Hindlimb muscle (tissue), 1 donor: ENCODE data around the gene HECW1. TPM values are rescaled to one million over a fixed set of nuclear protein-coding genes. Genes with fewer than 3 reads are reported as not detected.

Experiments used
- DNase-seq: peaks from one replicate; pipeline ENCODE4 v3.0.0-alpha.2; 2013
- polyA plus RNA-seq: library from polyadenylated mRNA; unstranded; fragments of 120-200 nt; gene quantifications from one replicate; pipeline ENCODE4 v1.2.1, GENCODE V29; 2013; ENCODE audit not compliant: insufficient read length

The HECW1 gene
- polyA plus RNA-seq, 1 donor = 0.14 TPM

DNA sequence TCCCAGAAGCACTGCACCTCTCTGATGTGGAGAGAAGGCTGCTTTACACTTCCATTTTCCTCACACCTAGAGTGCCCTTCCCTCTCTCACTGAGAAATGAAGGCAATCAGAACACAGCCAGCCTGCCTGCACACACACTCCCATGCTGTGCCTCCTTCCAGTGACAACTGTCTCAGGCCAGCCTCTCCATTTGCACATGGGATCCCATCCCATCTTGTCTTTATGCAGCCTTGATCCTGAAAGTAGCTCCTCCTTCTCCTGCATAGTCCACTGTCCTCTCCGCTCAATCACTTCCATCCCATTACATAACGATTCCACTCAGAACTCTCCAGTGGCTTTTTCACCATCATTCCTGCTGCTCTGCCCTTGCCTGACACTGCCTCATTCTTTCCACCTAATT lies 266.8 kb downstream of the HECW1 start:
- no peak for DNase-seq

DNA sequence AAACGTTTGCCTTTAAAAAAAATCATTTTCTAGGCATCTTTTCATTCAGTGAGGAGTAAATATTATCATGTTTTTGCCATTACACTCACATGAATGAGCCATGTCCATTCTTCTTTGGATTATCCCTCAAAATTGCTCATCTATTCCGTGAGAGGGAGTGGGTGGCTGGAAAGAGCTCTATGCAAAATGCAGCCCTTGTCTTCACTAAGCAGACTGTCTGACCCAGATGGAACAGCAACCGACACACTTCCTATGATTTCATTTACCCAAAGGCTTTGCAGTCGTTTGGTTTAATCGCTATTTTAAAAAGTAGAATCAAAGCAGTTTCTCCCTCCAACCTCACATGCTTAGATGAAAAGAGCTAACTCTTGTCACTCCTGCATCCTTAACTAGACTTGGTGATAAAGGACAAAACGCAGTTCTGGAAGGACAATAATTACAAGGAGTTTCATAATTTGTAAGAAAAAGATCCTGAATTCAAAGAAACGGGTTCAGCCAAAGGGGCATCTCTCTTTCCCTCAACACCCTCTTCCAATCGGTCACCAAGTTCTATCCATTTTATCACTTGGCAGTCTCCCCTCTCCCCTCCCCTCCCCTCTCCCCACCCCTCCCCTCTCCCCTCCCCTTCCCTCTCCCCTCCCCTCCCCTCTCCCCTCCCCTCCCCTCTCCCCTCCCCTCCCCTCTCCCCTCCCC lies 272.3 kb downstream of the HECW1 start:
- DNase-seq = peak; percentile 31

DNA sequence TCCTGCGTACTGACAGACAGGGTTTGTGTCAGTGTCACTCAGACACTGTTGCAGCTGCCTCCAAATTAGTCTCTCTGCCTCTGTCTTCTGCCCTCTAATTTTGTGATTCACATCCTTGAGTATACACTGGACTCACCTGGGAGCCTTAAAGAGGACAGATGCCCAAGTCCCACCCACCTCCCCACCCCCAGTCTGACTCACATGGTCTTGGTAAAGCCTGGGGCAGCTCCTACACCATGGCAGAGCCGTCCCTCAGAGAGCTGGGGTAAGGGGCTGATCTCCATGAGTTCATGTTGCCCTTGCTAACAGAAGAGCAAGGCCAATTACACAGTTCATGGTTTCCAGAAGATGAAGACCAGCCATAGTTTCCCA lies 272.8 kb downstream of the HECW1 start:
- no peak for DNase-seq

DNA sequence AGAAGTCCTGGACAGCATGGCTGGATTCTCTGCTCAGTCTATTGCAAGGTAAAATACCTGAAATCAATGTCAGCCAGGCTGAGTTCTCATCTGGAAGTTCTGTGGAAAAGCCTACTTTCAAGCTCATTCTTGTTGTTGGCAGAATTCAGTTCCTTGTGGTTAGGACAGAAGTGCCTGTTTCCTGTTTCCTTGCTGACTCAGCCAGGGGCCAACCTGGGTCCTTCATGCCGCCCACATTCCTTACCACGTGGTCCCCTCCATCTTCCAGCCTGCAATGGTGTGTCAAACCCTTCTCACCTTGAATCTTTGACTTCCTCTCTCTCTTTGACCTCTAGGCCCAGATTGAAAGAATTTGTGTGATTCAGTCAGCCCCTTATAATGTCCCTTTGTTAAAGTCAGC lies 273.4 kb downstream of the HECW1 start:
- DNase-seq = no peak

DNA sequence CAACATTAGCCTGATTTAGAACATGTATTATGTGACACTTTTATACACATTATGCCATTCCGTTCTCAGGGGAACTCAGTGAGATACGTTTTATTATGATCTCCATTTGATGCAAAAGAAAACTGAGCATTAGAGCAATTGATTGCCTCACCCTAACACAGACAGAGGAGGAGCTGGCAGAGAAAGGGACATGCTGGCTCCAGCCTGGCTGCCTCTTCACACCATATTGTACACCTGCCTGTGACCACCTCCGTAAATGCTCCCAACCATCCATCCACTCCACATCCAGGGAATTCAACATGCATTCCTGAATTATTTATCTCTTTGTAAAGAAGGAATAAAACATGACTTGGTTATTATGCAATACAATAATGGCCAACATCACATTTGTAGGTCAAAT lies 275.5 kb downstream of the HECW1 start:
- no peak for DNase-seq

DNA sequence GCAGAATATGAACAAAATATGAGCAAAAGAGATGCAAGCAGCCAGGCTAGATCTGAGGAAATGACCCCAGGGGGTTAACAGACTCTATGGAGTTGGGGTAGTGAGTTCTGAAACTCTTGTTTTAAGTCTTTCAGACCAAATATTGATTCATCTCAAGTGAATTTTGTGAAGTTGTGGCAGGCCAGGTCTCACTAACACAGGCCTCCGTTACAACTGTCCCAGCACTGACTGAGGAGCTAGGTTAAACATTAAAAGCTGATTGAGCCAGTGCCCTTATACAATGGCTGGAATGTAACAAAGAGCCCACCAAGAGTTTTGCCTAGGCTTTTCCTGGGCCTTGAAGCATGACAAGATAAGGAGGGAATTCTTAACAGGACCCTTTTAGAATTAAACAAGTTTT lies 278.1 kb downstream of the HECW1 start:
- DNase-seq = no peak

DNA sequence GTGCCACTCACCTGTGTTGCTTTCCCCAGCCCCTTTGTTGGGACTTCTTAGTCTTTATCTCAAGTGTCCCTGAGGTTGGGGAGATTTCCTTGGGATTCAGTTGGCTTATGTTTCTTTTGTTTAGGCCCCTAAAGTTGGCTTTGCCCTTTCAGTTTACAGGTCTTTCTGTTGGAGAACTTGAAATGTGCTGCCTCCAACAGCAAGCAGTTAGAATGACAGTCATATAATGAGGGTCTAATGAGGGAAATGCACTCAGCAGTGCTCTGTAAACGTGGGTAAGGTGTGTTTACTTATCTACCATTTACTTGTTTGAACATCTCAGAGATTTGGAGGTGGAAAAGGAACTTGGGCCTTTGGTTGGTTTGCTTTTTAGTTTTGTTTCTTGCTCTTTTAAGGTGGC lies 279.1 kb downstream of the HECW1 start:
- no peak for DNase-seq

DNA sequence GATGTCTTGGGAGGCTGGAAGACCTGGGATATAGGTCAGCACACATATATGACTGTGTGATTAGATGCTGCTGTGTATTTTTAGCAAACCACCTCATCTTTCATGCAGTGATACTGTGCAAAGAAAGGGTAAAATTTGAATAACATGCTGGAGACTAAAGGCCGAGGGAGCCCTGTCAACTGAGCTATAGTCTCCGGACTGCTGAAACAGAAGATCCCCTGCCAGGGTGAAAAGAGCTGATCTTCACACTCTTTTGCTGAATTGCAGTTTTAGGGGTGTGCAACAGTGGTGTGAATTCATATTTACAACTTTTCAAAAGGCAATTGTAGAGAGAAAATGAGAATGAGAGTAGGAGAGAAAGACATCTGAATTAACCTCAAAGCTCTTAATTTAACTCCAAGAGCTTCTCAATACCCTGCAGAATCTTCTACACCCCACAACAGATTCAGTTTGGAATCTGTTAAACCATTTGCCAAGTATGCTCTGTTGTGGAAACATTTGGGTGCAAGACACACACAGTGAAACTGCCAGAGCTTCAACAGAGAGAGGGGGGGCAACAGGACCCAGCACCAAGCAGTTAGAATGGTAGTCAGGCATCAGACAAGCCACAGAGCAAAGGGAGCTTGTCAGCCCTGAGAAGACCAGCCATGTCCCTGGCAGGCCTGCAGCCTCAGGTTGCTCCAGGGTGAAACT lies 280.3 kb downstream of the HECW1 start:
- DNase-seq = no peak

DNA sequence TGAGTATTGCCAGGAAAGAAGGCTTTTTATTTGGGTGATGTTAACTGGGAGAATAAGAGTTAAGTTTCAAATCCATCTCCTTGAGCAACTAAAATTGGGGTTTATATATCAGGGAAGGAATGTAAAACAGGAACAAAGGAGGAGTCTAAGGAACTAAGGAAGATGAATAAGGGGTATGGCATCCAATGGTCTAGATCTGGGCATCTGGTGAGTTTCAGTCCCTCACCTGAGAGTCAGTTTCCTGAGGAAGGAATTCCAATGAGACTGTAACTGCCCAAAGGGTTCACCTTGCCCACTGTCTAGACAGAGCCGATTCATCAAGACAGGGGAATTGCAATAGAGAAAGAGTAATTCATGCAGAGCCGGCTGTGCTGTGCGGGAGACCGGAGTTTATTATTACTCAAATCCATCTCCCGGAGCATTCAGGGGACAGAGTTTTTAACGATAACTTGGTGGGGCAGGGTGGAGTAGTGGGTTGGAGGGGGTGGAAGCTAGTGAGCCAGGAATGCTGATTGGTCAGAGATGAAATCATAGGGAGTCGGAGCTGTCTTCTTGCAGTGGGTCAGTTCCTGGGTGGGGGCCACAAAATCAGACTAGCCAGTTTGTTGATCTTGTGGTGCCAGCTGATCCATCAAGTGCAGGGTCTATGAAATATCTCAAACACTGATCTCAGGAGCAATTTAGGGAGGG lies 282.1 kb downstream of the HECW1 start:
- DNase-seq = no peak

DNA sequence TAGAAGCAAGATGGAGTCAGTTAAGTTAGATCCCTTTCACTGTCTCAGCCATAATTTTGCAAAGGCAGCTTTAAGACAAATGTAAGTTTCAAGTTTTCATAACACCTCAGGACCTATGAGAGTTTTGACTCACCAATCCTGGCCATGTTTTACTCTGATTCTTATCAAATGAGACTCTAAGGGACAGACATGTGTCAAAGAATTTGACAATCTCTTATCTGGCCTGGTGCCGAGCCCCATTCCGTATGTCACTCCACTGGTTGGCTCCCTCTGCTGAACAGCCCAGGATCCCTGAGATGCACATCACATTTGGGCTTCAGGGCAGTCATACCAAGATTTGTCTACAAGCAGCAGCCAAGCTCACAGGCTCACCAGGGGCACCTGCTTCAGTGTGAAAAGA lies 282.9 kb downstream of the HECW1 start:
- DNase-seq = no peak

DNA sequence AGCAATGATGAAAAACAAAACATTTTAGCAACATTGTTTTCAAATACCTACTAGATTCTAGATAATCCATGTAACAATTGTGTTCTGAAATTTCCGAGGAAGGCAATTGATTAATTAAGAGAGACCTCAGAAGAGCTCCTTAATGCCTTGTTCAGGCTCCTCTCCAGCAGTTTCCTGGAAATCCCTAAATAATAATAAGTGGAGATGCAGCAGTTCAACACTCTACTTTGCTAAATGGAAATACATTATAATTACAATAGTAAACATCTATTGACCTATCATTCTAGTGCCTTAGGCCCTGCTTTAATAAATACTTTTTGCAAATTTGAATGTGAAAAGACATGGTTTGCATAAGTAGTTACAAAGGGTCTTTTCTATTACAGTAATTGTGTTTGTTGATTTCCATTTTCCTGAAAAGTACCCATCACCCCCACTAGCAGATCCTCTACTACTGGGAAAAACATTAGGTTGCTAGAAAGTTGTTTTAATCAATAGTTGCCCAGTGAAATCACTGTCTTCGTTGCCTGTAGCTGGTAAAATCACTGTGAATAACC lies 283.8 kb downstream of the HECW1 start:
- DNase-seq = no peak

DNA sequence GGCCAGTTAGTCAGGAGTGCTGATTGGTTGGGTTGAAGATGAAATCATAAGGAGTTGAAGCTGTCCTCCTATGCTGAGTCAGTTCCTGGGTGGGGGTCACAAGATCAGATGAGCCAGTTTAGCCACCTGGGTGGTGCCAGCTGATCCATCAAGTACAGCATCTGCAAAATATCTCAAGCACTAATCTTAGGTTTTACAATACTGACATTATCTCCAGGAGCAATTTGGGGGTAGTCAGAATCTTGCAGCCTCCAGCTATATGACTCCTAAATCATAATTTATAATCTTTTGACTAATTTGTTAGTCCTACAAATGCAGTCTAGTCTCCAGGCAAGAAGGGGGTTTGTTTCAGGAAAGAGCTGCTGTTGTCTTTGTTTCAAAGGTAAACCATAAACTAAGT lies 286.4 kb downstream of the HECW1 start:
- no peak for DNase-seq

DNA sequence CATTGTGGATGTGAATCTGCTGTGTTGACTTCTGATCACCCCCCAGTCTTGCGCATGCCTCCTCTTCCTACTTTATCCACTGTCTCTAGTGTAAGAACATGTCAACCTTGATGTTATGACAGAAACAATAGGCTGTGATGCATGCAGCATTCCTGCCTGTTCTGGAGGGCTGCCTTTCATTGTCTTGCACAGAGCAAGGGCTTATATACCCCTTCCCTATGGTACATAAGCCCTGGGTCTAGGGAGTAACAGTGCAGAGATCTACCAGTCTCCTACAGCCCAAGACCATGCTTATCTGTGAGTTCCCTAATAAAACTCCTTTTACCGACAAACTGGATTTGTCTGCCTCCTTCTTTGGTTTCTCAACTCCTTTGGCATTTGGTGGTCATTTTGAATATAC lies 293.5 kb downstream of the HECW1 start:
- DNase-seq = no peak

DNA sequence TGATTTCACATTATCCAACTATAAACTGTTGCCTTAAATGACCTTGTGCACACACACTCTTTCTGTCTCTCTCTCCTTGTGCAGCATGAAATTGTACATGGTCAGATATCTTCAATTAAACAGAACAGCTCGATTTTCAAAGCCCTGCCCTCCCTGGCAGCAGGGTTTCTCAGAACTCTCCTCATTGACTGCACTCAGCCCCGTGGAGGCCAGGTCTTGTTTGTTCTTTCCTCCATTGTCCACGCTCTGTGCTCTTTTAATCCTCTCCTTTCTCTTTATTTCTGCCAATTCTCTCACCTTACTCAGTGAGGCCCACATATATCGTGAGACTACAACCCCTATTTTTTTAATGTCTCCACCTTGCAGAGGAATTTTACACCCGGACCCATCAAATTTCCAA lies 294.5 kb downstream of the HECW1 start:
- DNase-seq = no peak

DNA sequence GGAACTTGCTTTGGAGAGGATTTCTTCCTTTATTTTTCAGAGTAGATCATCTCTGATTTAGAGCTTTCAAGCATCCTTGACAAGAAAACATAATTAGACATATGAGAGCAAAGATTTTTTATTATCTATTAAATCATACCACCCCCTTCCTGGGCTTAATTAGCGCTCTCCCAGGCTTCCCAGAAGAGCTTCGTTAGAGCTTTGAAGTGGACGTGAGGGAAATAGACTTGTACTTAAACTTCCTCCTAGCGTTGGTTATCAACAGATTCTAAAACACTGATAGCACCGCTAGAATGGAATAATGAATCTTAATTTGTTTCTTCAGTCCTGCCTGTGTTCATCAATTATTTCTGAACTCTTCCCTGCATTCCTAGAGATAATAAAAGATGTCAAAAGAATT lies 296.5 kb downstream of the HECW1 start:
- no peak for DNase-seq

DNA sequence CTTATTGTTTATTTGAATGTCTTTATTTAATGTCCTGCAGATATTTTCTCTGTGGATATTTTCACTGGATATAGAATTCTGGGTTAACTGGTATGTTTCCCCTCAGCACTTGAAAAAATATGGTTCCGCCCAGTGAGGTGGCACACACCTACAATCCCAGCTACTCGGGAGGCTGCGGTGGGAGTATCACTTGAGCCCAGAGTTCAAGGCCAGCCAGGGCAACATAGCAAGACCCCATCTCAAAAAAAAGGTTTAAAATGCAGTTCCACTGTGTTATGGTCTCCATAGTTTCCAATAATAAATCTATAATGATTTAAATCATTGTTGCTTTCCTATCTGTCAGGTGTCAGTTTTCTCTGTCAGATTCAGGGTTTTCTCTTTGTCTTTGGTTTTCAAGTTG lies 305.0 kb downstream of the HECW1 start:
- DNase-seq = no peak

DNA sequence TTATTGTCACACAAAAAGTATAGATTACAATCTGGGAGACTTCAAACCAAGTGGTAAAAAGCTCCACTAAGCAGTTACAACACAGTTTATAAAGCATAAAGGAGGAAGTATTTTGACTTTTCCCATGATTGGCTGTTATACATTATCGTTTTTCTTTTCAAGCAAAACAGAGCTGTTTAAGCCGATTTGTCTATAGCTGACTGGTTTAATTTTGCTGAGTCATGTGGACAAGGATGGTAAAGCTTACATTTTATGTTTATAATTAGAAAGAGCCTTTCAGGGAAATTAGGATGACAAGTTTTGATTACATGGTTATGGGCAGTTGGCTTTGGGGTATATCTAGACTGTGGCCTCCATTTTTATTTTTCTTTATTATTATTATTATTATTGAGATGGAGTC lies 318.0 kb downstream of the HECW1 start:
- no peak for DNase-seq

DNA sequence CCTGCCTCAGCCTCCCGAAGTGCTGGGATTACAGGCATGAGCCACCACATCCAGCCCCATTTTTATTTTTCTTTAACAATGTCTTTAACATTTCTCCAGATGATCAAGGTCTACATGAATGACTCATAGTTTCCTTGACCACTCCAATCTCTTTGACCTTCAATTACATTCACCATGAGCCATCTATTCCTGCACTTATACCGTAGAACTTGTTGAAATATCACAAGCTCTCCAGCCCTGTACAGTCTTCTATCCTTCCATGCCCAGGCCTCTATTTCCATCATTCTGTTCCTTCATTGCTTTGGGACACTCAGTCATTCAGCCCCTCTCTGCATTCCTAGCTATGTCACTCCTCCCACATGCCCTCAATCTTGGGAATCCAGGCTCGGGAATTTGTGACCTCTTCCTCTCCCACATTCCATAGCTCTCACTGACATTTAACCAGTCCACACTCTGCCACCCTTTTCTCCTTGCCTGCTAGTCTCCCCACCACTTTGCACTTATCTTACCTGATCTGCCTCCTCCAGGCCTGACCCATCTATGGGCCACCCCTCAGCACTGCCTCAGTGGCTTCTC lies 318.7 kb downstream of the HECW1 start:
- DNase-seq = no peak

DNA sequence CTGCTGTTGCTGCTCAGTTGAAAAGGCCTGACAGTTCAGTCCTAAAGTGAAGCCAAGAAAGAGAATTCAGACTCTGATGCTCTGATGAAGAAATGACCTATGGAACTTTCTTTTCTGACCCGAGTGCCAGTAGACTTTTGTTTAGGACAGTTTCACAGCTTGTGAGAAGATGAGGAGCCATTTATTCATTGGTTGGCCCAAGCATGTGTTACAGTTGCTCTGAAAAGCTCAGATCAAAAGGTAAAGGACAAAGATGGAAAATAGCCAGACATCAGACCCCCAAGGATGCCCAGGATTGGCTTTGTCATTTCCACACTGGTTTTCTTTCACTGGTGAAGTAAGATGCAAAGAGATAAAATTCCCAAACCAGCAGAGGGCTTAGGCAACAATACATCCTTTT lies 321.2 kb downstream of the HECW1 start:
- no peak for DNase-seq

DNA sequence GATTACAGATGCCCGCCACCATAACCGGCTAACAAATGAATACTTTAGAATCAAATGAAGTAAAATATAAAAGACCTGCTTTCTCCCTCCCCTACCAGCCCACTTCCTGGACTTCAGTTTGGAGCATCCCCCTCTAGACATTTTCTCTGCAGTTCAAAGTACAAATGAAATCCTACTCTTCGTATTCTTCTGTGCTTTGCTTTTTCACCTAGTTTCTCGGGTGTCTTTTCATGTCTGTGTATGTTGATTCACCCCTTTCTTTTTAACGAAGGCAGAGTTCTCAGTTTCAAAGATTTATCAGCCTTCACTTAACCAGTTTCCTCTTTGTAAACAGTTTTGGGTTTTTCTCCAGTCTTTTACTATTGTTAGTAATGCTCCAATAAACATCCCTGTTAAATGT lies 324.6 kb downstream of the HECW1 start:
- DNase-seq = no peak

DNA sequence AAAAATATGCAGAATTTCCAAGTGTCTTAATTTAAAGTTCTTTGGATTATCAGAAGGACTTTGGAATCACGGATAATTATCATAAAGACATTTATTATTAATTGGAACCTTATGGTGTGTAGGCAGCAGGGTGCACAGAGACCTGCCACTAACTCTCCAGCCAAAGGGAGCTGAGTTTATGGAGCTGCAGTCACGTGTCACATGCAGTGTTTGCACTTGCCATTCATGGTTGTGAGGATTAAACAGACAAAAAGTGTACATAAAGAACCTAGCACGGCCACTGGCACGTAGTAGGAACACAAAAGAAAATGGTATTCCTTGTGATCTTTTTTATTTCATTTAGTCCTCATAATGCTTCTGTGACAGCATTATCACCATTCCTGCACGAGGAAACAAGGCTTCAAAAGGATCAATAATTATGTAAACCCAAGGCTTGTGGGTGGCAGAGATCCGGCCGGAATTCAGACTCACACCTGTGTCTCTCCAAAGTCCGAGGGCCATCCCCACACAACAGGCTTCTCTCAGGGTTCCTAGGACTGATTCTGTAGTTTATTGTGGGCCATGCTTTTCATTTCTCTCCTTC lies 326.5 kb downstream of the HECW1 start:
- no peak for DNase-seq

DNA sequence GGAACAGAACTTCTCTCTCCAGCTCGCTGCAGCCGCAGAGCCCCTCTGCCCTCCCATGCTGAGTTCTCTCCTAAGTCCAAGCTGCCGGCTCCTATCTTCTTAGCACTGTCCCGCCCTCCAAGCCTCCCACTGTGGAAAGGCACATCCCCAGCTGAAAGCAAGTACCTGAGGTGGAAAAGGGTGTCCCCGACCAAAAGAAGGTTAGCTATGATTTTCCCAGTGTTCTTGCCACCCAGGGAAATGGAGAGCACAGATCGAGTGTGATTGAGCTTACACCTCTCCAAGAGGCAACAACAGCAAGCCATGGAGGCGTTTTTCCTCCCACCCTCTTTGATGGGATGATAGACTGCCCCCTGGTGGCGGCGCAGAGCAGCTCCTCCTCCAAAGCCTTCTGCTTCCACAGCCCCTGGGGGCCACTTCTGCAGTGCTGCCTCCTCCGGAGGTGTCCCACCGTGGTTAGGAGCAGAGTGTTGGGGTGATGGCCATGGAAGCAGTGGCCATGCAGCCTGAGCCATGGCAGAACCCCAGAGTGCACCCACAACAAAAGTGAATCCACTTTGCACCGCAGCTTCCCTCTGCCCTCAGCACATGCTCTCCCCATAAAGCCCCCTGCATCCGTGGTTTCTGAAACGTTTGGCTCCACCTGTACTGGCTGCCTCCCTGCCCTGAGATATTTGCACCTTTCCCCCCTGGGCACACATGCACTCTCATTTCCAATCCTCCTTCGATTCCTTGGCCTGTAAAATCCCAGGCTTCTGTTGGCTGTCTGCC lies 327.4 kb downstream of the HECW1 start:
- no peak for DNase-seq
